ENCODE results near the gene BRD9.
A peak's percentile ranks its signal among the peaks of the same experiment; 100 is the strongest.

The BRD9 gene

GRCh38 chr5:893711-894110 lies 1.1 kb upstream of the BRD9 start:
- Histone ChIP-seq H2BK120ac (ENCODE audit: low read depth, low read length) (no peak overlapping the region), H3K4me2 (ENCODE audit: insufficient read depth, low read length, poor library complexity, severe bottlenecking) (peak overlapping the region; percentile 93), H3K4ac (ENCODE audit: low read length) (no peak overlapping the region), H3K9ac (ENCODE audit: low read depth, low read length, poor library complexity) (peak overlapping the region; percentile 50), H2AK5ac (ENCODE audit: low read depth, low read length) (peak overlapping the region; percentile 72), H3K14ac (ENCODE audit: low read length) (no peak overlapping the region), H3K27ac (replicated peaks; ENCODE audit: low read length) (no peak overlapping the region), H2BK12ac (ENCODE audit: low read length) (no peak overlapping the region), H4K8ac (ENCODE audit: low read depth, low read length) (no peak overlapping the region), H3K4me3 (ENCODE audit: low read length in 2 of 2) (peak overlapping the region; percentile 76 to 86), H2BK15ac (ENCODE audit: low read length) (no peak overlapping the region), H3K79me1 (ENCODE audit: low read depth, low read length) (peaks cover 20% of the 10 kb centered on the region), H4K91ac (ENCODE audit: low read depth, low read length, poor library complexity) (no peak overlapping the region), H3K9me3 (replicated peaks in 1 of 2; ENCODE audit: control insufficient read depth in 2 of 2, insufficient read depth in 1 of 2, low read depth in 1 of 2, low read length in 2 of 2) (no peaks in the 10 kb centered on the region), H2AFZ (ENCODE audit: low read length) (no peak overlapping the region), H3K27me3 (ENCODE audit: control insufficient read depth in 3 of 3, insufficient read depth in 3 of 3, low read depth in 1 of 3, low read length in 3 of 3) (no peaks in the 10 kb centered on the region), H3K36me3 (replicated peaks in 1 of 2; ENCODE audit: control insufficient read depth in 2 of 2, insufficient read depth in 2 of 2, low read length in 2 of 2) (peaks cover 34 to 64% of the 10 kb centered on the region in 2 donors), H3K23ac (ENCODE audit: low read depth, low read length, poor library complexity) (peak overlapping the region; percentile 51), H3K18ac (ENCODE audit: low read length) (no peak overlapping the region), H2BK5ac (ENCODE audit: low read length) (no peak overlapping the region), H3K4me1 (ENCODE audit: control insufficient read depth in 2 of 2, insufficient read depth in 1 of 2, low read depth in 1 of 2, low read length in 2 of 2) (peaks cover 11 to 15% of the 10 kb centered on the region in 2 donors)
- no CpG with 5 or more reads among the region's 9 CpGs for WGBS, 2 donors (ENCODE audit: extremely low coverage in 2 of 2, insufficient read length in 2 of 2, insufficient replicate concordance in 1 of 2)
- DNase-seq (ENCODE audit: low spot score): no peak

- H3K27me3 ChIP-seq (ENCODE audit: control insufficient read depth in 3 of 3, insufficient read depth in 3 of 3, low read depth in 1 of 3, low read length in 3 of 3): no peaks in the 10 kb centered on the region
- no peak overlapping the region for H3K4ac ChIP-seq (ENCODE audit: low read length)
- H2AK5ac ChIP-seq (ENCODE audit: low read depth, low read length): peak overlapping the region; percentile 22
- WGBS, 2 donors (ENCODE audit: extremely low coverage in 2 of 2, insufficient read length in 2 of 2, insufficient replicate concordance in 1 of 2): no CpG with 5 or more reads among the region's 31 CpGs
- H2AFZ ChIP-seq (ENCODE audit: low read length): peak overlapping the region; percentile 96
- H2BK120ac ChIP-seq (ENCODE audit: low read depth, low read length): no peak overlapping the region
- H3K18ac ChIP-seq (ENCODE audit: low read length): peak overlapping the region; percentile 94
- no peak for DNase-seq (ENCODE audit: low spot score)
- H3K4me2 ChIP-seq (ENCODE audit: insufficient read depth, low read length, poor library complexity, severe bottlenecking): peak overlapping the region; percentile 93
- H2BK15ac ChIP-seq (ENCODE audit: low read length): no peak overlapping the region
- peaks cover 11 to 15% of the 10 kb centered on the region in 2 donors for H3K4me1 ChIP-seq (ENCODE audit: control insufficient read depth in 2 of 2, insufficient read depth in 1 of 2, low read depth in 1 of 2, low read length in 2 of 2)
- H3K27ac ChIP-seq (replicated peaks; ENCODE audit: low read length): no peak overlapping the region
- H2BK5ac ChIP-seq (ENCODE audit: low read length): peak overlapping the region; percentile 71
- no peak overlapping the region for H4K91ac ChIP-seq (ENCODE audit: low read depth, low read length, poor library complexity)
- no peaks in the 10 kb centered on the region for H3K9me3 ChIP-seq (replicated peaks in 1 of 2; ENCODE audit: control insufficient read depth in 2 of 2, insufficient read depth in 1 of 2, low read depth in 1 of 2, low read length in 2 of 2)
- peak overlapping the region; percentile 96 for H3K23ac ChIP-seq (ENCODE audit: low read depth, low read length, poor library complexity)
- peaks cover 20% of the 10 kb centered on the region for H3K79me1 ChIP-seq (ENCODE audit: low read depth, low read length)
- no peak overlapping the region for H2BK12ac ChIP-seq (ENCODE audit: low read length)
- H3K4me3 ChIP-seq (ENCODE audit: low read length in 2 of 2): peak overlapping the region; percentile 76 to 86
- peak overlapping the region; percentile 96 for H3K9ac ChIP-seq (ENCODE audit: low read depth, low read length, poor library complexity)
- H3K36me3 ChIP-seq (replicated peaks in 1 of 2; ENCODE audit: control insufficient read depth in 2 of 2, insufficient read depth in 2 of 2, low read length in 2 of 2): peaks cover 39 to 70% of the 10 kb centered on the region in 2 donors
- H4K8ac ChIP-seq (ENCODE audit: low read depth, low read length): no peak overlapping the region
- no peak overlapping the region for H3K14ac ChIP-seq (ENCODE audit: low read length)
These were observed 521 bp upstream of the BRD9 start for GRCh38 chr5:893137-893506.

- Histone ChIP-seq H3K4me1 (ENCODE audit: control insufficient read depth in 2 of 2, insufficient read depth in 1 of 2, low read depth in 1 of 2, low read length in 2 of 2) (peaks cover 11 to 15% of the 10 kb centered on the region in 2 donors), H3K27ac (replicated peaks; ENCODE audit: low read length) (no peak overlapping the region), H3K79me1 (ENCODE audit: low read depth, low read length) (peaks cover 19% of the 10 kb centered on the region)
These were observed 686 bp downstream of the BRD9 start for GRCh38 chr5:891837-892393.

GRCh38 chr5:891117-891836 lies 1.3 kb downstream of the BRD9 start:
- Histone ChIP-seq H2AFZ (ENCODE audit: low read length) (no peak overlapping the region), H4K91ac (ENCODE audit: low read depth, low read length, poor library complexity) (no peak overlapping the region), H2BK12ac (ENCODE audit: low read length) (no peak overlapping the region), H3K18ac (ENCODE audit: low read length) (no peak overlapping the region), H3K27ac (replicated peaks; ENCODE audit: low read length) (no peak overlapping the region), H2BK15ac (ENCODE audit: low read length) (no peak overlapping the region), H3K9me3 (replicated peaks in 1 of 2; ENCODE audit: control insufficient read depth in 2 of 2, insufficient read depth in 1 of 2, low read depth in 1 of 2, low read length in 2 of 2) (no peaks in the 10 kb centered on the region), H2AK5ac (ENCODE audit: low read depth, low read length) (peak overlapping the region; percentile 9), H3K4me1 (ENCODE audit: control insufficient read depth in 2 of 2, insufficient read depth in 1 of 2, low read depth in 1 of 2, low read length in 2 of 2) (peaks cover 11 to 15% of the 10 kb centered on the region in 2 donors), H2BK5ac (ENCODE audit: low read length) (no peak overlapping the region), H3K9ac (ENCODE audit: low read depth, low read length, poor library complexity) (peak overlapping the region; percentile 22), H3K79me1 (ENCODE audit: low read depth, low read length) (peaks cover 18% of the 10 kb centered on the region), H3K27me3 (ENCODE audit: control insufficient read depth in 3 of 3, insufficient read depth in 3 of 3, low read depth in 1 of 3, low read length in 3 of 3) (no peaks in the 10 kb centered on the region), H3K36me3 (replicated peaks in 1 of 2; ENCODE audit: control insufficient read depth in 2 of 2, insufficient read depth in 2 of 2, low read length in 2 of 2) (peaks cover 50 to 80% of the 10 kb centered on the region in 2 donors), H3K4me3 (ENCODE audit: low read length in 2 of 2) (peak overlapping the region in 1 of 2 donors; percentile 76), H4K8ac (ENCODE audit: low read depth, low read length) (no peak overlapping the region), H3K4me2 (ENCODE audit: insufficient read depth, low read length, poor library complexity, severe bottlenecking) (peak overlapping the region; percentile 93), H3K23ac (ENCODE audit: low read depth, low read length, poor library complexity) (no peak overlapping the region), H3K4ac (ENCODE audit: low read length) (no peak overlapping the region), H3K14ac (ENCODE audit: low read length) (no peak overlapping the region), H2BK120ac (ENCODE audit: low read depth, low read length) (no peak overlapping the region)
- no CpG with 5 or more reads among the region's 34 CpGs for WGBS, 2 donors (ENCODE audit: extremely low coverage in 2 of 2, insufficient read length in 2 of 2, insufficient replicate concordance in 1 of 2)
- no peak for DNase-seq (ENCODE audit: low spot score)

More at GRCh38 chr5:891837-892393, 686 bp downstream of the BRD9 start:
- H3K23ac ChIP-seq (ENCODE audit: low read depth, low read length, poor library complexity): no peak overlapping the region
- H4K8ac ChIP-seq (ENCODE audit: low read depth, low read length): no peak overlapping the region
- H3K9ac ChIP-seq (ENCODE audit: low read depth, low read length, poor library complexity): peak overlapping the region; percentile 93
- H2BK15ac ChIP-seq (ENCODE audit: low read length): no peak overlapping the region
- peak overlapping the region; percentile 98 for H3K18ac ChIP-seq (ENCODE audit: low read length)
- H2BK120ac ChIP-seq (ENCODE audit: low read depth, low read length): no peak overlapping the region
- peak overlapping the region; percentile 93 for H3K4me2 ChIP-seq (ENCODE audit: insufficient read depth, low read length, poor library complexity, severe bottlenecking)
- H2AFZ ChIP-seq (ENCODE audit: low read length): peak overlapping the region; percentile 96
- H2BK12ac ChIP-seq (ENCODE audit: low read length): no peak overlapping the region
- peak overlapping the region; percentile 41 for H2AK5ac ChIP-seq (ENCODE audit: low read depth, low read length)
- no CpG with 5 or more reads among the region's 25 CpGs for WGBS, 2 donors (ENCODE audit: extremely low coverage in 2 of 2, insufficient read length in 2 of 2, insufficient replicate concordance in 1 of 2)
- H2BK5ac ChIP-seq (ENCODE audit: low read length): peak overlapping the region; percentile 71
- H3K27me3 ChIP-seq (ENCODE audit: control insufficient read depth in 3 of 3, insufficient read depth in 3 of 3, low read depth in 1 of 3, low read length in 3 of 3): no peaks in the 10 kb centered on the region
- peak overlapping the region; percentile 72 for H3K14ac ChIP-seq (ENCODE audit: low read length)
- no peak overlapping the region for H3K4ac ChIP-seq (ENCODE audit: low read length)
- H3K4me3 ChIP-seq (ENCODE audit: low read length in 2 of 2): peak overlapping the region; percentile 76 to 86
- no peak for DNase-seq (ENCODE audit: low spot score)
- no peaks in the 10 kb centered on the region for H3K9me3 ChIP-seq (replicated peaks in 1 of 2; ENCODE audit: control insufficient read depth in 2 of 2, insufficient read depth in 1 of 2, low read depth in 1 of 2, low read length in 2 of 2)
- H3K36me3 ChIP-seq (replicated peaks in 1 of 2; ENCODE audit: control insufficient read depth in 2 of 2, insufficient read depth in 2 of 2, low read length in 2 of 2): peaks cover 47 to 80% of the 10 kb centered on the region in 2 donors
- no peak overlapping the region for H4K91ac ChIP-seq (ENCODE audit: low read depth, low read length, poor library complexity)
